Activated CD8-positive, alpha-beta T cell treated with anti-CD3 and anti-CD28 coated beads, Interleukin-2, amount 10 ng/mL, durations not matched to agents 7 days and 5 days (primary cell): ENCODE data around the gene KREMEN1. TPM values are rescaled to one million over a fixed set of nuclear protein-coding genes. Genes with fewer than 3 reads are reported as not detected.

Source experiments
- ATAC-seq: fragments of 150-1000 bp; cut with Tn5 transposase; one replicate; pipeline ENCODE4 v1.10.0; 2021; ENCODE audit warnings: moderate library complexity
- CTCF ChIA-PET: fragments of 350-600 bp; sonication (Branson Sonifier 250); formaldehyde crosslinking; loops from one replicate; lab custom pipeline; 2021; ENCODE audit warnings: antibody characterized with exemption; lab: Charles Lee
- POLR2A ChIA-PET: fragments of 350-600 bp; sonication (Branson Sonifier 250); formaldehyde crosslinking; loops from one replicate; lab custom pipeline; 2021; ENCODE audit warnings: antibody characterized with exemption; lab: Charles Lee
- DNase-seq: peaks from one replicate; pipeline ENCODE4 v3.0.0-alpha.2; 2020
- H3K27ac Mint-ChIP-seq: one replicate; pipeline ENCODE4 v1.8.0; 2021; ENCODE audit warnings: mild to moderate bottlenecking, mixed read lengths
- H3K27me3 Mint-ChIP-seq: one replicate; pipeline ENCODE4 v1.8.0; 2021; ENCODE audit warnings: low read depth, mixed read lengths
- H3K36me3 Mint-ChIP-seq: one replicate; pipeline ENCODE4 v1.8.0; 2021; ENCODE audit warnings: low read depth, mixed read lengths
- H3K4me1 Mint-ChIP-seq: one replicate; pipeline ENCODE4 v1.8.0; 2021; ENCODE audit warnings: low read depth, mixed read lengths
- H3K4me3 Mint-ChIP-seq: one replicate; pipeline ENCODE4 v1.8.0; 2021; ENCODE audit warnings: mild to moderate bottlenecking, mixed read lengths
- H3K9me3 Mint-ChIP-seq: one replicate; pipeline ENCODE4 v1.8.0; 2022; ENCODE audit warnings: mixed read lengths; ENCODE audit not compliant: insufficient read depth
- total RNA-seq, 2 experiments: library from RNA; stranded (reverse); gene quantifications; one replicate each; pipeline ENCODE4 v1.2.3, GENCODE V29; 2021

The KREMEN1 gene
- total RNA-seq, 2 experiments from 2014 or later = 0.16 TPM; not detected in 1

GRCh38 chr22:29150701-29151100 lies 77.9 kb downstream of the KREMEN1 start:
- no peak for DNase-seq
- no peak overlapping the region for H3K4me3 Mint-ChIP-seq

GRCh38 chr22:29151316-29151715 lies 78.5 kb downstream of the KREMEN1 start:
- Mint-ChIP-seq H3K4me1 (peaks cover 15% of the 10 kb centered on the region), H3K4me3 (no peak overlapping the region), H3K9me3 (no peaks in the 10 kb centered on the region), H3K27ac (no peak overlapping the region), H3K27me3 (peaks cover 17% of the 10 kb centered on the region), H3K36me3 (no peaks in the 10 kb centered on the region)
- CTCF ChIA-PET = interaction anchor here (0.7 kb wide), 1 partner anchor 94 kb away, joined by 3 read pairs; no protein-coding TSS in a partner anchor
- POLR2A ChIA-PET = no interaction called here
- DNase-seq (no peak), ATAC-seq (no peak)

More at GRCh38 chr22:29150701-29151100, 77.9 kb downstream of the KREMEN1 start:
- H3K27ac Mint-ChIP-seq = no peak overlapping the region
- ATAC-seq = no peak
- no peaks in the 10 kb centered on the region for H3K9me3 Mint-ChIP-seq
- H3K4me1 Mint-ChIP-seq = peaks cover 15% of the 10 kb centered on the region
- peaks cover 14% of the 10 kb centered on the region for H3K27me3 Mint-ChIP-seq
- ChIA-PET POLR2A (no interaction called here), CTCF (interaction anchor here (0.7 kb wide), 1 partner anchor 95 kb away, joined by 3 read pairs; no protein-coding TSS in a partner anchor)
- no peaks in the 10 kb centered on the region for H3K36me3 Mint-ChIP-seq

GRCh38 chr22:29152045-29152953 lies 79.5 kb downstream of the KREMEN1 start:
- H3K4me1 Mint-ChIP-seq = peaks cover 15% of the 10 kb centered on the region

GRCh38 chr22:29152954-29153719 lies 80.3 kb downstream of the KREMEN1 start:
- ATAC-seq = no peak
- no peaks in the 10 kb centered on the region for H3K36me3 Mint-ChIP-seq
- no peak overlapping the region for H3K27ac Mint-ChIP-seq
- POLR2A ChIA-PET = interaction anchor here (1.0 kb wide), 1 partner anchor 50 kb away, joined by 3 read pairs; no protein-coding TSS in a partner anchor
- no peak for DNase-seq
- H3K4me3 Mint-ChIP-seq = no peak overlapping the region
- CTCF ChIA-PET = interaction anchor here (0.8 to 2.6 kb wide), 15 partner anchors 9 to 409 kb away, joined by 3 to 16 read pairs (median 5); no protein-coding TSS in a partner anchor
- peaks cover 21% of the 10 kb centered on the region for H3K27me3 Mint-ChIP-seq
- no peaks in the 10 kb centered on the region for H3K9me3 Mint-ChIP-seq
- H3K4me1 Mint-ChIP-seq = peaks cover 17% of the 10 kb centered on the region

More at GRCh38 chr22:29152045-29152953, 79.5 kb downstream of the KREMEN1 start:
- Mint-ChIP-seq H3K4me3 (no peak overlapping the region), H3K9me3 (no peaks in the 10 kb centered on the region), H3K27me3 (peaks cover 17% of the 10 kb centered on the region), H3K27ac (no peak overlapping the region), H3K36me3 (no peaks in the 10 kb centered on the region)
- CTCF ChIA-PET = interaction anchor here (1.6 to 1.8 kb wide), 2 partner anchors 77 to 290 kb away, joined by 3 to 8 read pairs; no protein-coding TSS in a partner anchor
- ATAC-seq = no peak
- no peak for DNase-seq
- POLR2A ChIA-PET = no interaction called here

GRCh38 chr22:29154364-29155048 lies 81.7 kb downstream of the KREMEN1 start:
- no peaks in the 10 kb centered on the region for H3K9me3 Mint-ChIP-seq
- ChIA-PET CTCF (interaction anchor here (0.7 to 2.6 kb wide), 24 partner anchors 11 to 714 kb away, joined by 3 to 16 read pairs (median 4); no protein-coding TSS in a partner anchor), POLR2A (interaction anchor here (1.0 kb wide), 1 partner anchor 48 kb away, joined by 3 read pairs; no protein-coding TSS in a partner anchor)
- H3K36me3 Mint-ChIP-seq = no peaks in the 10 kb centered on the region
- peaks cover 19% of the 10 kb centered on the region for H3K4me1 Mint-ChIP-seq
- H3K27ac Mint-ChIP-seq = no peak overlapping the region
- DNase-seq (peak; percentile 79), ATAC-seq (peak; percentile 90)
- peaks cover 21% of the 10 kb centered on the region for H3K27me3 Mint-ChIP-seq
- no peak overlapping the region for H3K4me3 Mint-ChIP-seq

DNA sequence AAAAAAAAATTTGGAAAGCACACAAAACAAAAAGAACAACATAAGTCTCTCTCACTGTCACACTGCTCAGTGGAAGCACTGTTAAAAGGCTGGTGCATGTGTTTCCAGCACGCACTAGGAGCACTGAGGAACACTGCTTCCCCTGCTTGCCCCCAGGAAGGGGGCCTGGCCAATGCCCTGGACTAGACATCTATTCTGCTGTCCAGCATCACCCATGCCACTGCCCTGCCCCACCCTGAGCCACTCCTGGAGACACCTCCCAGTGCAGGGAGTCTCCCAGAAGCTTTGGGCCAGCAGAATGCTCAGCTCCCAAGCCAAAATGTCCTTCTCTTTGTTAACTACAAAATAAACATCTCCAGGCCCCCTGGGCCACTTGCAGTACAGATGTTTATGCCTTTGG lies 83.1 kb downstream of the KREMEN1 start:
- no peak overlapping the region for H3K27ac Mint-ChIP-seq
- CTCF ChIA-PET = no interaction called here

GRCh38 chr22:29156507-29156906 lies 83.7 kb downstream of the KREMEN1 start:
- no peaks in the 10 kb centered on the region for H3K36me3 Mint-ChIP-seq
- no peak for ATAC-seq
- H3K9me3 Mint-ChIP-seq = no peaks in the 10 kb centered on the region
- no peak for DNase-seq
- H3K4me3 Mint-ChIP-seq = no peak overlapping the region
- CTCF ChIA-PET = interaction anchor here (0.9 to 1.2 kb wide), 2 partner anchors 9 to 89 kb away, joined by 4 to 5 read pairs; no protein-coding TSS in a partner anchor
- peaks cover 31% of the 10 kb centered on the region for H3K27me3 Mint-ChIP-seq
- H3K27ac Mint-ChIP-seq = no peak overlapping the region
- H3K4me1 Mint-ChIP-seq = peaks cover 19% of the 10 kb centered on the region
- POLR2A ChIA-PET = no interaction called here

More for the DNA sequence above, 83.1 kb downstream of the KREMEN1 start:
- Mint-ChIP-seq H3K4me1 (peaks cover 19% of the 10 kb centered on the region), H3K27me3 (peaks cover 29% of the 10 kb centered on the region), H3K9me3 (no peaks in the 10 kb centered on the region), H3K36me3 (no peaks in the 10 kb centered on the region), H3K4me3 (no peak overlapping the region)
- POLR2A ChIA-PET = no interaction called here
- ATAC-seq (no peak), DNase-seq (no peak)

GRCh38 chr22:29157759-29158535 lies 85.1 kb downstream of the KREMEN1 start:
- ChIA-PET POLR2A (no interaction called here), CTCF (interaction anchor here (1.2 kb wide), 1 partner anchor 8 kb away, joined by 5 read pairs; no protein-coding TSS in a partner anchor)
- Mint-ChIP-seq H3K27me3 (peaks cover 32% of the 10 kb centered on the region), H3K36me3 (no peaks in the 10 kb centered on the region), H3K27ac (no peak overlapping the region), H3K4me3 (no peak overlapping the region), H3K4me1 (peaks cover 19% of the 10 kb centered on the region), H3K9me3 (no peaks in the 10 kb centered on the region)
- ATAC-seq (no peak), DNase-seq (no peak)

DNA sequence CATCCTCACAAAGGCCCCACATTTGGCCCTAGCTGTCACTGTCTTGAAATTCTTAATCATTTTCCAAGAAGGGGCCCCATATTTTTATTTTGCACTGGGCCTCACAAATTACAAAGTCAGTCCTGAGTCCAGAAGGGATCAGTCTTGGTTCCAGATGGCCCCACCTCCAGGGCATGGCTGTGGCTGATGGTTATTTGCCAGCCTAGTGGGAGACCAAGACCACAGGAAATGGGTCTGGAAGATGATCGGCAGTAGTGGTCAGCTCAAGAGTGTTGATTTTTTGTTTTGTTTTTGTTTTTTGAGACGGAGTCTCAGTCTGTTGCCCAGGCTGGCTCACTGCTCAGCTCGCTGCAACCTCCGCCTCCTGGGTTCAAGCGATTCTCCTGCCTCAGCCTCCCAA lies 85.7 kb downstream of the KREMEN1 start:
- H3K4me1 Mint-ChIP-seq = peaks cover 16% of the 10 kb centered on the region
- no peak overlapping the region for H3K27ac Mint-ChIP-seq
- ATAC-seq = no peak
- H3K36me3 Mint-ChIP-seq = no peaks in the 10 kb centered on the region
- no peaks in the 10 kb centered on the region for H3K9me3 Mint-ChIP-seq
- POLR2A ChIA-PET = no interaction called here
- H3K27me3 Mint-ChIP-seq = peaks cover 33% of the 10 kb centered on the region
- no peak for DNase-seq
- CTCF ChIA-PET = no interaction called here
- no peak overlapping the region for H3K4me3 Mint-ChIP-seq

- CTCF ChIA-PET = no interaction called here
Observed at GRCh38 chr22:29163808-29164207, 91.0 kb downstream of the KREMEN1 start.

More at GRCh38 chr22:29163808-29164207, 91.0 kb downstream of the KREMEN1 start:
- H3K27me3 Mint-ChIP-seq = peaks cover 44% of the 10 kb centered on the region
- H3K4me1 Mint-ChIP-seq = peaks cover 27% of the 10 kb centered on the region
- DNase-seq = no peak
- H3K36me3 Mint-ChIP-seq = no peaks in the 10 kb centered on the region
- POLR2A ChIA-PET = no interaction called here
- H3K9me3 Mint-ChIP-seq = no peaks in the 10 kb centered on the region
- H3K4me3 Mint-ChIP-seq = no peak overlapping the region
- ATAC-seq = no peak
- no peak overlapping the region for H3K27ac Mint-ChIP-seq
